A204.1 (cell line): ENCODE results near the gene RCBTB2.

Experiments
- FAIRE-seq: peaks from 2 replicates; lab custom pipeline; 2012; peaks lifted over from hg19 to GRCh38; lab: Jason Lieb, UNC

The RCBTB2 gene

GRCh38 chr13:48448285-48448958 lies 84.5 kb downstream of the RCBTB2 start:
- FAIRE-seq = no peak

- no peak for FAIRE-seq
Observed at GRCh38 chr13:48446464-48446863, 86.4 kb downstream of the RCBTB2 start.

- FAIRE-seq = peak; percentile 98
Observed at GRCh38 chr13:48443442-48444208, 89.3 kb downstream of the RCBTB2 start.
